Epithelial cell of esophagus (primary cell): Measurements from ENCODE around the gene GPN2.

Experiments
- DNase-seq: peaks from one replicate; pipeline ENCODE4 v3.0.0; 2010; ENCODE audit warnings: low read depth
- H3K4me3 ChIP-seq: 2 replicates; pipeline ENCODE4 v1.5.1; 2011; ENCODE audit warnings: mild to moderate bottlenecking, low read length, control low read depth
- TF ChIP-seq, protein P1 (sequence below): IDR thresholded peaks from 2 replicates; pipeline ENCODE4 v1.5.1; 2011; ENCODE audit warnings: low read depth, mild to moderate bottlenecking, low read length, control low read depth, inconsistent platforms; ENCODE audit not compliant: insufficient read depth; ENCODE audit errors: missing control alignments

The GPN2 gene

DNA sequence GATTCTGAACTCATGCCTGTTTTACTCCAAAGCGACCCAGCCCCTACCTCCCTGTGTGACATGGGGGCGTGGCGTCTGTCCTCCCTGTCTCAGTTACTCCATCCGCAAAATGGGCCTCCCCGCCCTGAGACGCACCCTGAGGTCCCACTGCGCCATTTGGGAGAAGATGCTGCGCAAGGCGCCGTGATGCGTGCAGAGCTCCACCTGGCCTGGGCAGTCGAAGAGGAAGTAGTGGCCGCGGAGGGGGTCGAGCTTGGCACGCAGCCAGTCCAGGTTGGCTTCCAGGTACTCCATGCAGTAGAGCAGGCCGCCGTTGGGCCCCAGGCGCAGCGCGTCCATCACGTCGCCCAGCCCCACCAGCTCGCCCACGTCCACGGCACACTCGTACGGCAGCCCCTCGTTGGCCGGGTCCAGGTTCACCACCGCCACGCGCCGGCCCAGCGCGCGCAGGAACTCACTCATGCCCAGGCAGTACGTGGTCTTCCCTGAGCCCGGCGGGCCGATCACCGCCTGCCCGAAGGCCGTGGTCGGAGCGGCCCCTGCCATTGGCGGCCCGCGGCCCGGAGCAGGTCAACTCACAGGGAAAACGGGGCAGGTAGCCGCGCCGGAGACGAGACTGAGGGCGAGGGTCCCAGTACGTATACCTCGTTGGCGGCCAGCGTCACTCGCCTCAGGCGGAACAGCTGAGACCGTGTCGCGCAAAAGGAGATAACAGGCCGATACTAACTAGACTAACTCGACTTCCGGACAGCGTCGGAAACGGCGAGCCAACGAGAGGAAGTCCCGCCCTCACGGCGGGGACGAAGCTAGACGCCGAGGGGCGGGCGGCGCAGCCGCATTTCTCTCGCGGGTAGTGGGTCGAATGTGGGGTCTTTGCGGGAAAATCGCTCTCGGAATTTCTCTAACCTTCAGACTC lies at the start of gene GPN2:
Gene GPN2 (minus strand): TSS at position 733 of the 916 bp plus-strand sequence. CDS start 187 bp downstream, at position 546.
- H3K4me3 ChIP-seq = peak within 1 kb of the TSS; percentile 81
- DNase-seq = peak; percentile 75
- TF ChIP-seq, protein P1, sequence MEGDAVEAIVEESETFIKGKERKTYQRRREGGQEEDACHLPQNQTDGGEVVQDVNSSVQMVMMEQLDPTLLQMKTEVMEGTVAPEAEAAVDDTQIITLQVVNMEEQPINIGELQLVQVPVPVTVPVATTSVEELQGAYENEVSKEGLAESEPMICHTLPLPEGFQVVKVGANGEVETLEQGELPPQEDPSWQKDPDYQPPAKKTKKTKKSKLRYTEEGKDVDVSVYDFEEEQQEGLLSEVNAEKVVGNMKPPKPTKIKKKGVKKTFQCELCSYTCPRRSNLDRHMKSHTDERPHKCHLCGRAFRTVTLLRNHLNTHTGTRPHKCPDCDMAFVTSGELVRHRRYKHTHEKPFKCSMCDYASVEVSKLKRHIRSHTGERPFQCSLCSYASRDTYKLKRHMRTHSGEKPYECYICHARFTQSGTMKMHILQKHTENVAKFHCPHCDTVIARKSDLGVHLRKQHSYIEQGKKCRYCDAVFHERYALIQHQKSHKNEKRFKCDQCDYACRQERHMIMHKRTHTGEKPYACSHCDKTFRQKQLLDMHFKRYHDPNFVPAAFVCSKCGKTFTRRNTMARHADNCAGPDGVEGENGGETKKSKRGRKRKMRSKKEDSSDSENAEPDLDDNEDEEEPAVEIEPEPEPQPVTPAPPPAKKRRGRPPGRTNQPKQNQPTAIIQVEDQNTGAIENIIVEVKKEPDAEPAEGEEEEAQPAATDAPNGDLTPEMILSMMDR = no peak

DNA sequence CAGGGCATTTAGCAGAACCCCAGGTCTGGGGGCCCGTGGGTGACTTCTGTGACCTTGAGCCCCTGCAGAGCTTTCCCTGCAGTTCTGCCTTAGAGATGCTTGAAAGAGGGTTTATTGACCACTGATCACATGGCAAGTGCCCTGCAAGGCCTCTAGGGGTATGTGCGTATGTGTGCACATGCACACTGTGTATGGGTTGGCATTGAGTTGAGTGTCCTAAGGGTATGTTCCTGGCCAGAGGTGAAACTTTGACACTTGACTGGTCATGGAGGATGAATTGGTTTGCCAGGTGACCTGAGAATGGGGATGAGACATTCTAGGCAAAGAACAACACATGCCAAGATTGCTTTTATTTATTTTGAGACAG lies 48.6 kb upstream of the GPN2 start:
- DNase-seq = no peak
- TF ChIP-seq, protein P1 = no peak
- no peak overlapping the region for H3K4me3 ChIP-seq

DNA sequence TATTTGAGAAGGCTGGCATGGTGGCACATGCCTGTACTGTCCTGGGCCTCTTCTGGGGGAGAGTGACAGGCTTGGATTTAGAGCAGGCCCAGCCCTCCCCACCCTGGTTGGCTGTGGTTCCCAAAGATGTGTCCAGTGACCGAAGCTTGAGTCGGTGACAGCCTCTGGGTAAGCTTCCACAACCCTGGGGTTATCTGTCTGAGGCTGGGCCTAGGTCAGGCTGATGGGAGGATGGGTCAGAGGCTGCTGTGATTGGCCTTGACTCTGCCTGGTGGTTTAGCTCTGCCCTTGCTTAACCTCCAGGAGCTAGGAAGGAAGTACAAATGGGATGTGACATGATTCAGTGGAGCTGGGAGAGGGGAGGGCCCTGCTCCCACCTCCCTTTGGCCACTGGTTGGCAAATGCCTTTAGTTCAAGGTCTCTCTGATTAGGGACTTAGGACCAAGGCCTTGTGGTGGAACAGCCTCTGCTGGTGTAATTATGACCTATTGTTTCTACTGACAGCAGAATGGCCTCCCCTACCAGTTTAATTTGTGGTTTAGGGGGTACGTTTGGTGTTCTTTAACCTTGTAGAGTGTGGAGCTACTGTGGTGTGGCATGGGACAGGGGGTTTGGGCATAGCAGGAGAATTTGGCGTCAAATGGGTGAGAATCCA lies 48.0 kb upstream of the GPN2 start:
- TF ChIP-seq, protein P1 = no peak
- no peak for DNase-seq
- no peak overlapping the region for H3K4me3 ChIP-seq

DNA sequence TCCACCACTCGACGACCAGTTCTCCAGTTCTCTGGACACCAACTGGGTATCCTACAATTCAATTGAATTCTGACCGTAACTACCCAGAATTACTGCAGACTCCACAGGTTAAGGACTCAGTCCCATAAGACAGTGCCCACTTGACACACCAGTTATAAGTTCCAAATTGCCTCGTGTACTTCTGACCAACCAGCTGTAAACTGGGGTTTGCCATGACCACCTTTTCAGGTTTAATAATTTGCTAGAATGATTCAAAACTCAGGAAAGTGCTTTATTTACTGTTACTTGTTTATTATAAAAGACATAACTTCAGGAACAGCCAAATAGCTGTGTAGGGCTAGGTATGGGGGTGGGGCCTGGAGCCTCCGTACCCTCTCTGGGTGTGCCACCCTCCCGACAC lies 46.7 kb upstream of the GPN2 start:
- H3K4me3 ChIP-seq = no peak overlapping the region
- no peak for DNase-seq

DNA sequence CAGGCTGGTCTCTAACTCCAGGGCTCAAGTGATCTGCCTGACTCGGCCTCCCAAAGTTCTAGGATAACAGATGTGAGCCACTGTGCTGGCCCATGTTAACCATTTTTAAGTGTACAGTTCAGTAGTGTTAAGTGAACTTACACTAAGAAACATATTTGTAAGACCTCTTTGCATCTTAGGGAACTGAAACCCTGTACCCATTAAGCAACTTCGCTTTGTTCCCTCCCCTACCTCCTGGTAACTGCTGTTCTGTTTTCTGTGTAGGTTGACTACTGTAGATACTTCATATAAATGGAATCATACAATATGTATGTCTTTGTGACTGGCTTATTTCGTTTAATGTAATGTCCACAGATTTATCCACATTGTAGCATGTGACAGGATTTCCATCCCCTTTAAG lies 42.4 kb upstream of the GPN2 start:
- H3K4me3 ChIP-seq = no peak overlapping the region
- TF ChIP-seq, protein P1 = no peak
- no peak for DNase-seq

More for the DNA sequence above, 46.7 kb upstream of the GPN2 start:
- TF ChIP-seq, protein P1 = no peak

DNA sequence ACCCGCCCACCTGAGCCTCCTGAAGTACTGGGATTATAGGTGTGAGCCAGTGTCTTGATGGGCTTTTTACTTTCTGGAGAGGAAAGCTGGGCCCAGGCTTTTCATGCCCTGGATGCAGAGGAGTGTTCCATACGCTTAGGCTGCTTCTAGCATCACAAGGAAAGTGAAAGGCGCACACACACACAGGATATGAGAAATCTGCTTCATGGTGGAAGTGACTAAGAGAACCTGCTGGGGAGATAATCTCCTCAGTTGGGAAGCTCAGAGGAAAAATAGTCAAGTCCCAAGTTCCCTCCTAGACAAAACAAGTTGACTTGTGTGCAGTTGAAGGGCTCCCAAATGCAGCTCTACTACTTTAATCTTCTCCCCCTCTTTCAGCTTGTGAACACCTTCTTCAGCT lies 33.6 kb upstream of the GPN2 start:
- TF ChIP-seq, protein P1 = no peak
- DNase-seq = peak; percentile 46
- no peak overlapping the region for H3K4me3 ChIP-seq

DNA sequence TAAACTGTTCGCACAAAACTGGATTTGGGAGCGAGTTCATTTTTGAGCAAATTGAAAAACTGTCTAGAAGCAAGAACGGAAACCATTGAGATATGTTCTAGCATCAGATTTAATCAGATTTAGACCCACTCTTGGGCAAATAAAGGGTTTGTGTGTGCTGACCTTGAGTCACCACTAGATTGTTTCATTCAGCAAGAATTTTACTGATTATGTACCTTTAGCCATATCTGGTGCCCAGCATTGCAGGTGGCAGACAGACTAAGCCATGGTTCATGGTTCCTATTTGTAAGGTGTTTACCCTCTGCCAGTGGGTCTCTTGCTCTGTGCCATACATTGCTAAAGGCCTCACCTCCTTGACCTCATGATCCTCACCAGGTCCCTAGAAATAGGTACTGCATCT lies 32.8 kb upstream of the GPN2 start:
- DNase-seq = no peak
- TF ChIP-seq, protein P1 = no peak
- H3K4me3 ChIP-seq = peak overlapping the region; percentile 78
